Measurements from ENCODE around the gene TNFSF4. TPM values are rescaled to one million over a fixed set of nuclear protein-coding genes. Genes with fewer than 3 reads are reported as not detected.
A peak's percentile ranks its signal among the peaks of the same experiment; 100 is the strongest.

TNFSF4 gene
- polyA plus RNA-seq (2011; rRNA removed) = 5.9 and 11.6 TPM in 2 replicates
- 6.5 and 8.7 TPM in 2 replicates for polyA minus RNA-seq (2011; rRNA and poly(A)+ RNA removed)

- POLR2A ChIA-PET = no interaction called here
- no peak for TF ChIP-seq CTCF (IDR thresholded peaks at IDR 0.05; ENCODE audit: insufficient read depth, low read depth, low read length)
- DNase-seq (ENCODE audit: low read depth) = no peak
- Histone ChIP-seq H3K36me3 (ENCODE audit: control insufficient read depth, insufficient read depth, low read length) (no peaks in the 10 kb centered on the region), H3K27me3 (ENCODE audit: control insufficient read depth, insufficient read depth, low read length) (no peaks in the 10 kb centered on the region), H3K4me3 (ENCODE audit: low read depth, low read length) (no peak within 1 kb of the TSS)
- CTCF ChIA-PET = interaction anchor here (1.9 to 6.1 kb wide), 2 partner anchors 9 to 464 kb away, joined by 6 to 90 read pairs; no protein-coding TSS in a partner anchor
Measured at GRCh38 chr1:173206816-173207568, at the start of gene TNFSF4. Gene TNFSF4 (minus strand): TSS chr1:173207331. CDS start chr1:173207176, 155 bp downstream.

DNA sequence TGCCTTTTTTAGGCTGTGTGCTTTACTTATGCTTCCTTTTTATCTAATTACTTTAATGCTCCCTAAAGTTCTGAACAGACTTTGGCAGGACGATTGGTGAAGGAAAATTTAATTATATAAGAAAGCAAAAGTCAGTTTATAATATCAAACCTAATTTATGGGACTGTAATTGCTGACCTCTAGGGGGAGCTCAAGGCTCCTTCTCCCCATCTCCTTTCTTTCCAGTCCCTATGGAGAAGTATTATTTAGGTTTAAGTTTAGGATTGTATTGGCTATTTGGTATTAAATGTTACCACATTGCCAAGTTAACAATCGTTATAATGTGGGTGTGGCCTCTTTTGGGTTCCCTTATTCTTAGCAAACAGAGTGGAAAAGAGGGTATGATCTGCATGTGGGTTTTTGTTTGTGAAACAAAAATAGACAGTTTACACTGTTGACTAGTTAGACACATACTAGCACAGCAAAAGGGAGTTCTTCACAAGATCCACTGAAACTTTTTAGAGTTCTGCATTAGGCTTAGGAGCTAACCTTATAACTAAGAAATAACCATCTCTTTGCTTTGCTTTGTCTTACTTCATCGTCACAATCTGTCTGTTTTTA lies 48.2 kb upstream of the TNFSF4 start:
- TF ChIP-seq CTCF (IDR thresholded peaks at IDR 0.05; ENCODE audit: insufficient read depth, low read depth, low read length) = peak; percentile 79
- no peak for DNase-seq (ENCODE audit: low read depth)
- Histone ChIP-seq H3K27me3 (ENCODE audit: control insufficient read depth, insufficient read depth, low read length) (no peaks in the 10 kb centered on the region), H3K36me3 (ENCODE audit: control insufficient read depth, insufficient read depth, low read length) (no peaks in the 10 kb centered on the region), H3K4me3 (ENCODE audit: low read depth, low read length) (no peak overlapping the region)
- POLR2A ChIA-PET = no interaction called here
- CTCF ChIA-PET = interaction anchor here (0.7 to 1.8 kb wide), 11 partner anchors 11 to 216 kb away, joined by 3 to 10 read pairs (median 3); no protein-coding TSS in a partner anchor

GRCh38 chr1:173253046-173253445 lies 45.9 kb upstream of the TNFSF4 start:
- Histone ChIP-seq H3K27me3 (ENCODE audit: control insufficient read depth, insufficient read depth, low read length) (no peaks in the 10 kb centered on the region), H3K36me3 (ENCODE audit: control insufficient read depth, insufficient read depth, low read length) (no peaks in the 10 kb centered on the region), H3K4me3 (ENCODE audit: low read depth, low read length) (no peak overlapping the region)
- CTCF ChIA-PET = interaction anchor here (0.6 to 1.4 kb wide), 4 partner anchors 22 to 572 kb away, joined by 3 to 5 read pairs (median 4); no protein-coding TSS in a partner anchor
- no peak for DNase-seq (ENCODE audit: low read depth)
- no peak for TF ChIP-seq CTCF (IDR thresholded peaks at IDR 0.05; ENCODE audit: insufficient read depth, low read depth, low read length)
- POLR2A ChIA-PET = no interaction called here

- ChIA-PET POLR2A (no interaction called here), CTCF (no interaction called here)
- H3K36me3 ChIP-seq (ENCODE audit: control insufficient read depth, insufficient read depth, low read length) = no peaks in the 10 kb centered on the region
- no peak for DNase-seq (ENCODE audit: low read depth)
- TF ChIP-seq CTCF (IDR thresholded peaks at IDR 0.05; ENCODE audit: insufficient read depth, low read depth, low read length) = no peak
- no peaks in the 10 kb centered on the region for H3K27me3 ChIP-seq (ENCODE audit: control insufficient read depth, insufficient read depth, low read length)
- H3K4me3 ChIP-seq (ENCODE audit: low read depth, low read length) = no peak overlapping the region
Measured at GRCh38 chr1:173249349-173249748, 42.2 kb upstream of the TNFSF4 start.

DNA sequence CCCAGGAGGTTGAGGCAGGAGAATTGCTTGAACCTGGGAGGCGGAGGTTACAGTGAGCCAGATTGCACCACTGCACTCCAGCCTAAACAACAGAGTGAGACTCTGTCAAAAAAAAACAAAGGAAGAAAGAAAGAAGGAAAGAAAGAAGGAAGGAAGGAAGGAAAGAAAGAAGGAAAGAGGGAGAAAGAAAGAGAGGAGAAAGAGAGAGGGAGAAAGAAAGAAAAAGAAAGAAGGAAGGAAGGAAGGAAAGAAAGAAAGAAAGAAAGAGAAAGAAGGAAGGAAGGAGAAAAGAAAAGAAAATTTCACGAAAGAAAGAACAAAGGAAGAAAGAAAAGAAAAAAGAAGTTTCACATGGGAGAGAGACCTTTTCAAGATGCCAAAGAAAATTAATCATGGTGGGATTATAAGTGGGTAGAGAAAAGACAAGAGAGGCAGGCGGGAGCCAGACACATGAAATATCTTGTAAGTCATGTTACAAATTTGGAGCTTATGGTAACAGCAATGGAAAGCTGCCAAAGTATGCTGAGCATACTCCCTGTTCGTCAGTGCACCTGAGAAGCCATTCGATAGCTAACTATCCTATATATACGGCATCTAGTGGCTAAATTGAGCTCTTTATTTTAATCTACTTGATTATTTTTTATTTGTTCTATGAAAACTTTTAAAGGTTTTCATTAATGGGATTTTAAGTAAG lies 41.3 kb upstream of the TNFSF4 start:
- DNase-seq (ENCODE audit: low read depth) = no peak
- H3K27me3 ChIP-seq (ENCODE audit: control insufficient read depth, insufficient read depth, low read length) = no peaks in the 10 kb centered on the region
- no peak for TF ChIP-seq CTCF (IDR thresholded peaks at IDR 0.05; ENCODE audit: insufficient read depth, low read depth, low read length)
- H3K36me3 ChIP-seq (ENCODE audit: control insufficient read depth, insufficient read depth, low read length) = no peaks in the 10 kb centered on the region
- H3K4me3 ChIP-seq (ENCODE audit: low read depth, low read length) = no peak overlapping the region
- ChIA-PET POLR2A (no interaction called here), CTCF (no interaction called here)

All from BJ (cell line).